HG03575 (cell line): ENCODE measurements around the gene GJB5.

Experiments used
- ATAC-seq: cut with Tn5 transposase; IDR thresholded peaks from one replicate; pipeline ENCODE4 v1.9.1; 2021; ENCODE audit not compliant: unreplicated experiment, insufficient number of reproducible peaks, low FRiP score; ENCODE audit errors: extremely low read depth

The GJB5 gene

GRCh38 chr1:34786521-34787325 lies 31.9 kb downstream of the GJB5 start:
- ATAC-seq = no peak

GRCh38 chr1:34787461-34788420 lies 32.9 kb downstream of the GJB5 start:
- ATAC-seq = no peak

GRCh38 chr1:34790985-34791384 lies 36.1 kb downstream of the GJB5 start:
- no peak for ATAC-seq

- ATAC-seq = no peak
Measured at GRCh38 chr1:34792424-34792823, 37.6 kb downstream of the GJB5 start.

GRCh38 chr1:34792868-34793727 lies 38.3 kb downstream of the GJB5 start, which contains the start of gene GJA4:
TSS of gene GJA4 (plus strand) at chr1:34792999. CDS start at chr1:34794214, 1,215 bp downstream.
- no peak for ATAC-seq

GRCh38 chr1:34794001-34794789 lies 39.3 kb downstream of the GJB5 start:
- no peak for ATAC-seq

- no peak for ATAC-seq
Measured at GRCh38 chr1:34794790-34795180, 39.9 kb downstream of the GJB5 start.

- ATAC-seq = no peak
Measured at GRCh38 chr1:34795916-34796315, 41.1 kb downstream of the GJB5 start.

GRCh38 chr1:34796990-34797389 lies 42.1 kb downstream of the GJB5 start:
- no peak for ATAC-seq

GRCh38 chr1:34800214-34800613 lies 45.4 kb downstream of the GJB5 start:
- no peak for ATAC-seq

GRCh38 chr1:34803770-34804169 lies 48.9 kb downstream of the GJB5 start:
- no peak for ATAC-seq

- no peak for ATAC-seq
Measured at GRCh38 chr1:34806396-34806795, 51.5 kb downstream of the GJB5 start.
